GM12892 (cell line): Measurements from ENCODE around the gene AKAP10.

Source experiments
- POLR2A ChIP-seq: IDR thresholded peaks from 2 replicates; pipeline ENCODE4 v1.6.1; 2011; ENCODE audit warnings: low read depth, low read length, control low read depth
- POLR2AphosphoS5 ChIP-seq: IDR thresholded peaks from 2 replicates; pipeline ENCODE4 v1.6.1; 2011; ENCODE audit warnings: low read depth, low read length, control low read depth
- TAF1 ChIP-seq: IDR thresholded peaks from 2 replicates; pipeline ENCODE4 v1.6.1; 2011; ENCODE audit warnings: low read depth, mild to moderate bottlenecking, control low read depth, low read length, borderline replicate concordance

DNA sequence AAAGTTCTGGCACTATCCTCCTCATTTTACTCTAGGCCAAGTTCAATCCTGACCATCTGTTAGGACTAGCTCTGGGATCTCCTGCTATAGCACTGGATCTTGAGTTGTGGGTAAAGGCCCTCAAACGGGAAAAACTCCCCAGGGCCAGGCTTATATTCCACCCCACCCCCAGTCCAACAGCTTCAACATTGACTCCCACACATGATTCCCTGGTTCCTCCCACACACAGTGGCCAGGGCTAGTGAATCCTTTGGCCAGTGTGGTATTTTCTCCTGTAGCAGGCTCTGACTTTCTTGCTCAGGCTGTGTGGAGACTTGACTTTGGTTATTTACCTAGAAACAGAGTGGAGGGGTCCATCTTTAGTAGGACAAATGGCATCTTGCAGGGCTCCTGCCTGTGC is 10.3 kb upstream of the AKAP10 start:
- no peak for TF ChIP-seq POLR2A
- no peak for TF ChIP-seq POLR2AphosphoS5
- TF ChIP-seq TAF1, result no peak
